Inflammatory macrophage treated with lipopolysaccharide for 4 hours (primary cell): Measurements from ENCODE around the gene PDE4D.
"Not testable (repeated sequence)": the region's sequence is repeated elsewhere in the genome, so short reads cannot be mapped to it uniquely, and the experiment has no call there.

ENCODE experiments used
- DNase-seq: peaks from one replicate; pipeline ENCODE4 v3.0.0-alpha.2; 2020

Gene PDE4D

GRCh38 chr5:59090323-59090722 is 803.2 kb downstream of the PDE4D start:
- DNase-seq = no peak

- DNase-seq = no peak
Measured at GRCh38 chr5:59089767-59090166, 803.8 kb downstream of the PDE4D start.

- DNase-seq = no peak
Measured at GRCh38 chr5:59088546-59088945, 805.0 kb downstream of the PDE4D start.

- no peak for DNase-seq
Measured at GRCh38 chr5:59086024-59086423, 807.5 kb downstream of the PDE4D start.

- no peak for DNase-seq
Measured at GRCh38 chr5:59081693-59082092, 811.8 kb downstream of the PDE4D start.

GRCh38 chr5:59079622-59080620 is 813.6 kb downstream of the PDE4D start:
- DNase-seq = no peak

- DNase-seq = no peak
Measured at GRCh38 chr5:59071755-59072549, 821.6 kb downstream of the PDE4D start.

GRCh38 chr5:59069438-59070079 is 824.0 kb downstream of the PDE4D start:
- DNase-seq = no peak

- DNase-seq = no peak
Measured at GRCh38 chr5:59067956-59068656, 825.4 kb downstream of the PDE4D start.

- no peak for DNase-seq
Measured at GRCh38 chr5:59066367-59067163, 827.0 kb downstream of the PDE4D start.

GRCh38 chr5:59065554-59065953 is 828.0 kb downstream of the PDE4D start:
- DNase-seq = no peak

GRCh38 chr5:59064293-59064692 is 829.2 kb downstream of the PDE4D start:
- DNase-seq = no peak

- DNase-seq = no peak
Measured at GRCh38 chr5:59062986-59063683, 830.4 kb downstream of the PDE4D start.

- no peak for DNase-seq
Measured at GRCh38 chr5:59061377-59061776, 832.1 kb downstream of the PDE4D start.

GRCh38 chr5:59058969-59059687 is 834.4 kb downstream of the PDE4D start:
- DNase-seq = no peak

GRCh38 chr5:59058237-59058636 is 835.3 kb downstream of the PDE4D start:
- DNase-seq = no peak

- not testable (repeated sequence) for DNase-seq
Measured at GRCh38 chr5:59056599-59056998, 836.9 kb downstream of the PDE4D start.

- DNase-seq = no peak
Measured at GRCh38 chr5:59055745-59056448, 837.6 kb downstream of the PDE4D start.

- DNase-seq = no peak
Measured at GRCh38 chr5:59054963-59055528, 838.5 kb downstream of the PDE4D start.
